Memory B cell (primary cell): ENCODE results near the gene PNPLA7.
A peak's percentile ranks its signal among the peaks of the same experiment; 100 is the strongest.

Source experiments
- ATAC-seq: fragments of 150-1000 bp; cut with Tn5 transposase; 2 replicates; pipeline ENCODE4 v1.10.0; 2021; ENCODE audit warnings: low read depth, mild to moderate bottlenecking, moderate library complexity
- DNase-seq, 2 donors: peaks; one replicate each; pipeline ENCODE4 v3.0.0; 2022; ENCODE audit warnings: low spot score in 2 of 2
- H3K27ac Mint-ChIP-seq: one replicate; pipeline ENCODE4 v1.8.0; 2022; ENCODE audit warnings: mild to moderate bottlenecking, moderate library complexity, mixed read lengths
- H3K27me3 Mint-ChIP-seq: one replicate; pipeline ENCODE4 v1.8.0; 2022; ENCODE audit warnings: mixed read lengths
- H3K36me3 Mint-ChIP-seq: one replicate; pipeline ENCODE4 v1.8.0; 2022; ENCODE audit warnings: mild to moderate bottlenecking, mixed read lengths
- H3K4me1 Mint-ChIP-seq: one replicate; pipeline ENCODE4 v1.8.0; 2022; ENCODE audit warnings: mixed read lengths
- H3K4me3 Mint-ChIP-seq: one replicate; pipeline ENCODE4 v1.8.0; 2022; ENCODE audit warnings: mild to moderate bottlenecking, moderate library complexity, mixed read lengths
- H3K9me3 Mint-ChIP-seq: one replicate; pipeline ENCODE4 v1.8.0; 2022; ENCODE audit warnings: mixed read lengths

PNPLA7 gene

DNA sequence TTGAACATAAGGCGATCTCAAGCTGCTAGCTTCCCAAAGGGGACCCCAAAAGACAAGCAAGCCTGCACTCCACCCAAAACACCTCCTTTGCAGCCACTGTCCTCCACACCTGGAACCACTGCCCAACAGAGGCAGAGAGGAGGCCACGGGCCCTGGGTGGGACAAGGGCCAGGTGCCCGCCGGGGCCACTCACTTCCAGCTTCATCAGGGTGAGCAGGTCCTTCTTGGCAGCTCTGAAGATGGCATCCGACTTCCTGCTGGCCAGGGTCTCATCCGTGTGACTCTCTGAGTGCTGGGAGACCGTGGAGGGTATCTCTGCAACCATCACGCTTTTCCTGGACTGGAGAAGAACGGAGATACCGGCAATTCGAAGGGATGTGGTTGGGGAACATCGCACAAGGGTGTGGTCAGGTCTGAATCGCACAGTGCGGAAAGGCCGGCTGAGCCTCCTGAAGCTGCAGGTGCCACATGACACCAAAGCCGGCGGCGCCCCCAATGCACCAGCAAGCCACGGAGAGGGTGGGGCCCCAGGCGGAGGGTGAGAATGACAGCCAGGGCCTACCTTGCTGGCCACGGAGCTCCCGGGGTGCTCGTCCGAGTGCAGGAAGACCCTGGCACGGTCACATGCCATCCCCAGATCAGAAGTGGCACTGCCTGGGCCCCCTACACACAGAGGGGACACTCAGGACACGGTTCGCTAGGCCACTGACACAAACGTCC lies 44.6 kb downstream of the PNPLA7 start:
- ATAC-seq (no peak), DNase-seq (no peak)
- H3K36me3 Mint-ChIP-seq = peaks cover 16% of the 10 kb centered on the region
- no peak overlapping the region for H3K27ac Mint-ChIP-seq
- peaks cover 6% of the 10 kb centered on the region for H3K9me3 Mint-ChIP-seq
- H3K27me3 Mint-ChIP-seq = no peaks in the 10 kb centered on the region
- no peak overlapping the region for H3K4me3 Mint-ChIP-seq
- H3K4me1 Mint-ChIP-seq = peaks cover 9% of the 10 kb centered on the region

DNA sequence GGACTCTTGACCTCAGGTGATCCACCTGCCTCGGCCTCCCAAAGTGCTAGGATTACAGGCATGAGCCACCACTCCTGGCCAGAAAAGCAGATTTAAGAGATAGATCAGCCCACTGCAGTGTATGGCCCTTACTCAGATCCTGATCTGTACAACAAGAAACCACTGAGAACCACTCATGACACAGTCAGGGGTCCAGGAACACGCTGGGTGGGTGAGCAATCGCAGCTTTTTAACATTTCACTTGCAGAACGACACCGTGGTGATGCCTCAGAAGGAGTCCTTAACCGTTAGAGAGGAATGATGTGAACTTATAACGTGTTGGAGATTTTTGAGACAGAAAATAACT lies 45.8 kb downstream of the PNPLA7 start:
- Mint-ChIP-seq H3K9me3 (peaks cover 6% of the 10 kb centered on the region), H3K27ac (no peak overlapping the region), H3K4me3 (no peak overlapping the region), H3K36me3 (peaks cover 16% of the 10 kb centered on the region), H3K27me3 (no peaks in the 10 kb centered on the region), H3K4me1 (peaks cover 9% of the 10 kb centered on the region)
- DNase-seq (no peak), ATAC-seq (no peak)

DNA sequence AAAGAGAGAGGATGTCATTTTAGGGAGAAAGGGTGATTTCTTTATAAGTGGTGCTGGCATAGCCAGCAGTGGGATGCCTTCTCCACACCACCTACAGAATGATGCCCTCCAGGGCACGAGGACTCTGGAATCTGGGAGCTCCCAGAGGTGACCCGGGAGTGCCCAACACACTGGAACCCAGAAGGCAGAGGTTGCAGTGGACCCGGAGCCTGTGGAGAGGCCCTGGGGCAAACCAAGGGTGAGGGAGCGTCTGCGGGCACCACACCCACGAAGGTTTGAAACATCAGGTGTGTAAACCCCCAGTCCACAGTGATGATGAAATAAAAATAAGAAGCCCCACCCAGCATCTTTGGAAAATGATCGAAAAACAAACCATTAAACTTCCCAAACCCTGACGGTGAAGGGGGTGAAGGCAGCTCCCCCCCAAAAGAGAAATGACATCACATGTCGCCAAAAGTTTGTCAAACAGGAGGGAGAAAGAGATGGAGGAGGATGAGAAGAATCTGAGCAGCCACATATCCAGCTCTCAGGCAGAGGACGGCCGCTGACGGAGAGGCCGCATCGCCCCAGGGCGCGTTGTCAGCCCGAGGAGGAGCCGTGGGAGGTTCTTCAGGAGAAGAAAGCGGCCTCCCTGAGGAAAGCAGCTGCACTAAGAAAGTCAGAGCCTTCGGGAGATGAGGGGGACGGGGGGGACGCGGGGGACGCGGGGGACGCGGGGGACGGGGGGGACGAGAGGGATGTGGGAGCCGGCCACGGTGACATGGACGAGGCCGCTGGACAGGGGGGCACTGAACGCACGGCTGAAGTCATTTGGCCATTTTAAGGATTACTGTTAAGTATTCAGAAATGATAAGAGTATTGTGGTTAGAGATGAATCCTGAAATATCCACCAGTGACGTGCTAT lies 47.9 kb downstream of the PNPLA7 start:
- ATAC-seq = no peak
- no peaks in the 10 kb centered on the region for H3K27me3 Mint-ChIP-seq

DNA sequence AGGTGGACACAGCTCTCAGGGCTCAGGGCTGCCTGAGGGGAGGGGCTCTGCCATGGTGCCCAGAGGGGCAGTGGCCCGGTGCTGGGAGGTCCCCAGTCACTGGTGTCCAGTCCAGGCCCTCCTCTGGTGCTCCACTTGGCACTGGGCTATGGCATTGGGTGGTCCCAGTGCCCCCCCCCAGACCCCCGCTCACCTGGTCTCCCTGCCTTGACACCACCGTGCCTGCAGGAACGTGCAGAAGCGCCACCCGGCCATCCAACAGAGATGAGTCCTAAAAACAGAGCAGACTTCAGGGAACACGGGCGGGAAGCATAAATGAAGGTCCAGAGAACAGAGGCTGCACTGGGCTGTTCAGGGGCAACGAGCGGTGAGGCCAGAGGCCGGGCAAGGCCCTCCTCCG lies 48.7 kb downstream of the PNPLA7 start:
- Mint-ChIP-seq H3K27me3 (no peaks in the 10 kb centered on the region), H3K9me3 (peaks cover 6% of the 10 kb centered on the region), H3K27ac (peak overlapping the region; percentile 91), H3K4me3 (no peak overlapping the region), H3K36me3 (peaks cover 15% of the 10 kb centered on the region), H3K4me1 (peaks cover 13% of the 10 kb centered on the region)
- DNase-seq (no peak), ATAC-seq (no peak)

More for the DNA sequence above, 47.9 kb downstream of the PNPLA7 start:
- peaks cover 13% of the 10 kb centered on the region for H3K4me1 Mint-ChIP-seq
- H3K4me3 Mint-ChIP-seq = no peak overlapping the region
- H3K9me3 Mint-ChIP-seq = peaks cover 6% of the 10 kb centered on the region
- H3K27ac Mint-ChIP-seq = peak overlapping the region; percentile 91
- no peak for DNase-seq
- H3K36me3 Mint-ChIP-seq = peaks cover 15% of the 10 kb centered on the region

DNA sequence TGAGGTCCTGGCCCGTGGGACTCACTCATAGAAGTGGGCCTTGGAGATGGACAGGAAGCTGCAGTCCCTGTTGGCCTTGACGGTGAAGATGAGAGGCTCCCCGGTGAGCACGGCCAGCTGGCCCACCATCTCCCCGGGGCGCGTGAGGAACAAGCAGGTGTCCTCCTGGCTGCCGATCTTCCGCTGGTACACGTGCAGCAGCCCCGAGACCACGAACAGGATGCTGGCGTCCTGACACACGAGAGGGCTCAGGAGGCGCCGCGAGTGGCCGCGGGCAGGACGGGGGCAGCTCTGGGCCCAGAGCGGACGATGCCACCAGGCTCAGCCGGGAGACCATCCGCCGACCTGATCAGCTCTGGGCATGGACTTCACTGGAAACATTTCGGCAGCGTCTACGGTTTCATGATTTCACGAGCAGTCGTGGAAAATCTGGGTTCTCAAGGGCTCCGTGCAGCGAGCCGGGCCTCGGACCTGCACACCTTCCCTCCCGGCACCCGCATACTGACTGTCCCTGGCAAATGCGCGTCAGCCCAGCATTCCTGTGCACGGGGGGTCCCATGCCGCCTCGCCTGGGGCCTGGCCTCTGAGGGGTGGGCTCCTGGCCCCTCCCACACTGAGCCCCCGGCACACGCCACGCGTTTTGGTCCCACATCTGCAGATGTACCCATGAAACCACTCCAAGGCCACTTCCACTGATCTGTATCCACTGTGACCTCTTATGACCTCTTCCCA lies 49.4 kb downstream of the PNPLA7 start:
- Mint-ChIP-seq H3K27me3 (no peaks in the 10 kb centered on the region), H3K27ac (no peak overlapping the region), H3K9me3 (peaks cover 6% of the 10 kb centered on the region), H3K36me3 (peaks cover 15% of the 10 kb centered on the region), H3K4me3 (no peak overlapping the region), H3K4me1 (peaks cover 13% of the 10 kb centered on the region)
- DNase-seq (no peak), ATAC-seq (no peak)

DNA sequence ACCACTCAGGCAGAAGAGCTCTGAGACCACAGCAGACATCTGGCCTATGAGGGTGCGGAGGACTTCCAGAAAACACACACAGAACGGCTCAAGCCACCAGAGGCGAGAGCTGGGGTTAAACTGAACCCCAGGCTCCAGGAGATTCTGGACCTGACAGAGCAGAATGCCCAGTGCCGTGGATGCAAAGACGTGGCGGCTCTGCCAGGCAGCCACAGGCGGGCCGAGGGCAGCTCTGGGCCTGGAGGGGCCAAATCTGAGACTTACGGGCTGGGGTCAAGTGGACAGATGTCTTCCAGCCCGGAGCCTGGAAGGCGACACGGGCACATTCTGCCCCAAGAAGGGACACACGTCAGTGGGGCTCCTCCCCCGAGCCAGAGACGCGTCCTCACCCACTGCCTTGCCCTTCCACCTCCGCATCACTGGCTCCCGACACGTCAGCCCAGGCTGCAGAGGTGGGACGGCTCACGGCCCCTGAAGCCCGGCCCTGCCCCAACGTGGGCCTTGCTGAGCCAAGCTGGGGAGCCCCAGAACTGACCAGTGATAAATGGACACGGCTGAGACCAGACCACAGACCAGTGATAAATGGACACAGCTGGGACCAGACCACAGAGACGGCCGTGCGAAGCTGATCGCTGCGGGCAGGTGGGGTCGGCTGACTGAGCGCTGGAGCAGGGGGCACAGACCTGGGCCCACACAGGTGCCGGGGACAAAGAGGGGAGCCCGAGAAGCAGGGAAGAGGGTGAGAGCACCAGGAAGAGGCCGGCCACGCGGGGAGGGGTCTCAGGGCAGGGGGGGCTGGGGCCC lies 50.1 kb downstream of the PNPLA7 start:
- no peak overlapping the region for H3K4me3 Mint-ChIP-seq
- DNase-seq (no peak), ATAC-seq (no peak)
- no peak overlapping the region for H3K27ac Mint-ChIP-seq
- H3K4me1 Mint-ChIP-seq = peaks cover 13% of the 10 kb centered on the region
- no peaks in the 10 kb centered on the region for H3K27me3 Mint-ChIP-seq
- H3K9me3 Mint-ChIP-seq = peaks cover 6% of the 10 kb centered on the region
- peaks cover 15% of the 10 kb centered on the region for H3K36me3 Mint-ChIP-seq

DNA sequence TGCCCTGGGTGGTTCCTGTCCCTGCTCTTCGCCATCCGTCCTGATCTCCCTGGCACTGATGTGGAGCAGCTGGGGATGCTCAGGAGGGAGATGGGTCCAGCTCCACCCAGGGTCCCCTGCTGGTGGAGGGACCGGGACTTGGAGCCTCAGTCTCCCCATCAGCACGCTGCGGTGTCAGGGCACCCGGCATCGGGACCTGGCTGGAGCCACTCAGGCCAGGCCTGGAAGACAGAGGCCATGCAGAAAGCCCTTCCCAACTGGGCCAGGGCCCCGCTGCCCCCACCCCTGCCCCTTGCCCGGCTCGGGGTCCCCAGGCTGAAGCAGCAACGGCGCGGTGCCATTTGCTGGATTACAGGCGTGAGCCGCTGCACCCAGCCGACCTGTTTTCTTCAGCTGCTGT lies 50.8 kb downstream of the PNPLA7 start:
- H3K4me3 Mint-ChIP-seq = no peak overlapping the region
- peak overlapping the region; percentile 6 for H3K27ac Mint-ChIP-seq
- no peak for DNase-seq
- peaks cover 16% of the 10 kb centered on the region for H3K36me3 Mint-ChIP-seq
- ATAC-seq = no peak
- peaks cover 6% of the 10 kb centered on the region for H3K9me3 Mint-ChIP-seq
- peaks cover 13% of the 10 kb centered on the region for H3K4me1 Mint-ChIP-seq
- no peaks in the 10 kb centered on the region for H3K27me3 Mint-ChIP-seq

DNA sequence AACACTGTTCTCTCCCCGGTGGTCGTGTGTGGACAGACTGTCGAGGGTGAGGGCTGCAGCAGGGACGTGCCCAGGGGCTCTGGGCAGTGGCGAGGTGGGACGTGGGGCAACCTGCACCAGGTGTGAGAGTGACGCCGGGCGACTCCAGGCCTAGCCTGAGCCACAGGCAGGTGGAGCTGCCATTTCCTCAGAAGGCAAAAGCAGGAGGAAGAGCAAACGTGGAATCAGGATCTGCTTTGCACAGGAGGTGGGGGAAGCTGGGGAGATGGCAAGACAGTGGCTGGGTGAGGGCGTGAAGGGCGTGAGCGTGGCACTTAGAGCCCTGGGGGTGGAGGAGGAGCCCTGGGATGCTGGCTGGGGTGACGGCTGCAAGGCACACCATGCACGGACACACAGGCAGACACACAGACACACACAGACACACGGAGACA lies 51.5 kb downstream of the PNPLA7 start:
- ATAC-seq = no peak
- no peaks in the 10 kb centered on the region for H3K27me3 Mint-ChIP-seq

DNA sequence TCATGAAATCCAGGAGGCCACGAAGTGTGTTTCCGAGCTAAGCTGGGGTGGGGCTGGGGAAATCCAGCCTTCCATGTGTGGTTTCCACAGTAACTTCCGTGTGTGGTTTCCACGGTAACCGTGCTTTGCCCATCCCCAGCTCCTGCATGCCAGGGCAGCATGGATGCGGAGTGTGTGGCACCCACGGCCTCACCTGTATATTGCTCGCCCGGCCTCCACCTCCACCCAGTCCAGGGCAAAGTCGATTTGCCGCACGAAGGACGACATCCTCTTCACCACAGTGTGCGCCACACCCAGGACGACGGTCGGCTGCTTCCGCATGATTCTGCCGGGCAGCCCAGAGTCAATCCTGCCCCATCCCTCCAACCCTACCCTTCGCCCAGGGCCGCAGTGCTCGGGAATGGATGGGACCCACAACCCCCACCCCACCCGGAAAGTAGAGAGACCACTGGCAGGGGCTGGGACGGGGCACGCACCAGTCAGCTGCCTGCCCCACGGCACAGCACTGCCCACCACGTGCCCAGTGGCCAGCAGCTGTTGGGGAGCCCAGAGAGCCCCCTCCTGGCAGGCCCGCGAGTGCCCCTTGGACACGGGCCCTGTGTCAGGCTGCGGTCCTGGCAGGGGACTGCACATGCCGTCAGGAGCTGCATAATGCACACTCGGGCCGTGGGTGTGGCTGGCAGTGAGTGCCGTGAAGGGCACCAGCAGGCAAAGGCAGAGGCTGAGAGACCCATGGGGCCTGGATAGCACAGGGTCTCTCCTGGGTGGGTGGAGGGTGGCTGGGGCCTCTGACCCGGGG lies 52.1 kb downstream of the PNPLA7 start:
- H3K9me3 Mint-ChIP-seq = peaks cover under 1% of the 10 kb centered on the region
- H3K27ac Mint-ChIP-seq = no peak overlapping the region
- DNase-seq (no peak), ATAC-seq (no peak)
- no peak overlapping the region for H3K4me3 Mint-ChIP-seq
- H3K4me1 Mint-ChIP-seq = peaks cover 10% of the 10 kb centered on the region
- no peaks in the 10 kb centered on the region for H3K27me3 Mint-ChIP-seq
- H3K36me3 Mint-ChIP-seq = peaks cover 11% of the 10 kb centered on the region

More for the DNA sequence above, 51.5 kb downstream of the PNPLA7 start:
- no peak overlapping the region for H3K4me3 Mint-ChIP-seq
- peak overlapping the region; percentile 6 for H3K27ac Mint-ChIP-seq
- peaks cover 14% of the 10 kb centered on the region for H3K36me3 Mint-ChIP-seq
- H3K4me1 Mint-ChIP-seq = peaks cover 14% of the 10 kb centered on the region
- no peak for DNase-seq
- H3K9me3 Mint-ChIP-seq = peaks cover 3% of the 10 kb centered on the region

DNA sequence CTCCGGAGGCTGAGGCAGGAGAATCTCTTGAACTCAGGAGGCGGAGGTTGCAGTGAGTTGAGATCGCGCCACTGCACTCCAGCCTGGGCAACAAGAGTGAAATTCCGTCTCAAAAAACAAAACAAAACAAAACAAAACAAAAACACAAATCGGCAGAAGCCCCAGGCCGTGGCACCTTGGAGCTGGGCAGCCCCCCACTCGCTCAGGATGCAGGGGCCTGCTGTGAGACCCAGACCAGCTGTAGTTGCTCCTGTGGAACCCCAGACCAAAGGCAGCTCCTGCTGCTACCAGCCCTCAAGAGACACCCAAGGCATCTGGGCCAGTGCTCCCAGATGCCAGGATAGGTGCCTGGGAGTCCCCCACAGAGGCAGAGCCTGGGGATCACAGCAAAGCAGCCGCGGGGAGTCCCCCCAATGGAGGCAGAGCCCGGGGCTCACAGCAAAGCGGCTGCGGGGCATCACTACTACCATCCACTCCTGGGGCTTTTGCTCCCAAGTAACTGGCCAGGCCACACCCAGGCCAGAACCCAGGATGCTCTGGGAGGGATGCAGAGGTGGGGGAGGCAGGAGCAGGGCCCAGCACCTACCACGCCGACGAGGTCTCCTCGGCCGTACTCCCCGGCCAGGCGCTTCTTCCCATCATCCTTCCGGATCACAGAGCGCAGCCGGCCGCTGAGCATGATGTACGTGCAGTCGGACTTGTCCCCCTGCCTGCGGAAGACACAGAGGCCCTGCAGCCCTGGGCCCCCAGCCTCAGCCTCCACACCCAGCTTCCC lies 53.4 kb downstream of the PNPLA7 start:
- no peak overlapping the region for H3K27ac Mint-ChIP-seq
- peaks cover 8% of the 10 kb centered on the region for H3K4me1 Mint-ChIP-seq
- H3K9me3 Mint-ChIP-seq = no peaks in the 10 kb centered on the region
- H3K36me3 Mint-ChIP-seq = peaks cover 8% of the 10 kb centered on the region
- H3K27me3 Mint-ChIP-seq = no peaks in the 10 kb centered on the region
- ATAC-seq = no peak
- no peak for DNase-seq
- no peak overlapping the region for H3K4me3 Mint-ChIP-seq

DNA sequence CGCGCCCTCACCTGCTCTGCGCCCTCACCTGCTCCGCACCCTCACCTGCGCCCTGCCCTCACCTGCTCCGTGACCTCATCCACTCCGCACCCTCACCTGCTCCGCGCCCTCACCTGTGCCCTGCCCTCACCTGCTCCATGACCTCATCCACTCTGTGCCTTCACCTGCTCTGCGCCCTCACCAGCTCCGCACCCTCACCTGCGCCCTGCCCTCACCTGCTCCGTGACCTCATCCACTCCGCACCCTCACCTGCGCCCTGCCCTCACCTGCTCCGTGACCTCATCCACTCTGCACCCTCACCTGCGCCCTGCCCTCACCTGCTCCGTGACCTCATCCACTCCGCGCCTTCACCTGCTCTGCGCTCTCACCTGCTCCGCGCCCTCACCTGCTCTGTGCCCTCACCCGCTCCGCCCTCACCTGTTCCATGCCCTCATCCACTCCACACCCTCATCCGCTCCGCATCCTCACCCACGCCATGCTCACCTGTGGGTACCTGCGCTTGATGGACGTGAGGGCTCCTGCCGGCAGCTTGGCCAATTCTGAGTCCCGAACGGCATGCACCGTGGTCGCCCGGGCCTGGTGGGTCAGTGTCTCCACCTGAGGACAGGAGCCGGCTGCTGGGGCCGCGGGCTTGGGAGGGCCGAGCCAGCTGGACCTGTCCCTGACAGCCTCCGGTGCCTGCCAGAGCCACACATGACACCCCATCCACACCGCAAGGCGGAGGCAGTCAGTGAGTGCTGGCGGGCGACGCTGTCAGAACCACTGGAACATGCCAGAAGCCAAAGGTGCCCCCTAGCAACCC lies 55.5 kb downstream of the PNPLA7 start:
- no peak for DNase-seq
- H3K4me1 Mint-ChIP-seq = peaks cover 8% of the 10 kb centered on the region

DNA sequence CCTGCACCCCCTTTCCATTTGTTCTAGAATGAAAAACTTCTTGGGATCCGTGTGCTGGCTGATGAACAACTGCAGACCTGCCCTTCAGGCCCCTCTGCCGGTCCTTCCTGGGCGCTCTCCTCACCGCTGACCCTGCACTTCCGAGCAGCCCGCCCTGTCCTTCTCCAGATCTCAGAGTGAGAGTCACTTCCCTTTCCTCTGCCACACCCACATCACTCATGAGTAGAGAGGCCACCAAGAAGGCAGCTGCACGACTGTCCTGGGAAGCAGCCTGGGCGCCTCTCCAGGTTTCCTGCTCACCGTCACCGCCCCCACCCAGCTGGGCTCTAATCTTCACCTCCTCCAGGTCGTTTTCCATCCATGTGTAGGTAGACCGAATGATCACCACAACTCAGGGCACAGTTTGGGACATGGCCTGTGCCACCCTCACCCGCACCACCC lies 56.1 kb downstream of the PNPLA7 start:
- H3K27me3 Mint-ChIP-seq = no peaks in the 10 kb centered on the region
- H3K4me3 Mint-ChIP-seq = no peak overlapping the region
- peaks cover 7% of the 10 kb centered on the region for H3K4me1 Mint-ChIP-seq
- ATAC-seq (no peak), DNase-seq (no peak)
- peaks cover 9% of the 10 kb centered on the region for H3K36me3 Mint-ChIP-seq
- H3K27ac Mint-ChIP-seq = no peak overlapping the region
- no peaks in the 10 kb centered on the region for H3K9me3 Mint-ChIP-seq

More for the DNA sequence above, 55.5 kb downstream of the PNPLA7 start:
- peaks cover 9% of the 10 kb centered on the region for H3K36me3 Mint-ChIP-seq
- ATAC-seq = no peak
- H3K4me3 Mint-ChIP-seq = no peak overlapping the region
- H3K27me3 Mint-ChIP-seq = no peaks in the 10 kb centered on the region
- no peak overlapping the region for H3K27ac Mint-ChIP-seq
- H3K9me3 Mint-ChIP-seq = no peaks in the 10 kb centered on the region
